Erythroblast (primary cell): ENCODE data around the gene RIMS1.

ENCODE experiments used
- GATA1 ChIP-seq: IDR thresholded peaks from 2 replicates; pipeline ENCODE4 v1.6.1; 2011; ENCODE audit warnings: low read depth, mild to moderate bottlenecking, control low read depth, low read length, moderate library complexity
- POLR2A ChIP-seq: IDR thresholded peaks from 2 replicates; pipeline ENCODE4 v1.6.1; 2011; ENCODE audit warnings: mild to moderate bottlenecking, low read length

DNA sequence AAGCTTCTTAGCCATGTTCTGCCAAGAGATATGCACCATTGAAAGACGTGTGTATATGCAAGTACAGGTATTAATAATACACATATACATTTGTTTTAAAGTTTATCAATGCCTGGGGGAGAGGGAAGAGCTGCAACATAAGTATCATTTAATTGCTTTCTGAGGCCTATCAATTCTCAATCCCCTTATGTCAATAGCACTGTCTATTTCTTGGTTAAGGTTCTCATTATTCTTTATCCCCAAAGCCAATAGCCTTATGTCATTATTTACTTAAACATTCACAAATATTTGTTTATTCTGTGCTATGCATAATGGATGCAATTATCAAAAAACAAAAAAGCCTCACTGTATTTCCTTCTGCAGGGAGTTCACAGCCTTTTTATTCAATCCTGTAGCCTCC, 385.2 kb downstream of the RIMS1 start:
- TF ChIP-seq POLR2A (no peak), GATA1 (no peak)
